Measurements from ENCODE around the gene ULK2.

ULK2 gene

DNA sequence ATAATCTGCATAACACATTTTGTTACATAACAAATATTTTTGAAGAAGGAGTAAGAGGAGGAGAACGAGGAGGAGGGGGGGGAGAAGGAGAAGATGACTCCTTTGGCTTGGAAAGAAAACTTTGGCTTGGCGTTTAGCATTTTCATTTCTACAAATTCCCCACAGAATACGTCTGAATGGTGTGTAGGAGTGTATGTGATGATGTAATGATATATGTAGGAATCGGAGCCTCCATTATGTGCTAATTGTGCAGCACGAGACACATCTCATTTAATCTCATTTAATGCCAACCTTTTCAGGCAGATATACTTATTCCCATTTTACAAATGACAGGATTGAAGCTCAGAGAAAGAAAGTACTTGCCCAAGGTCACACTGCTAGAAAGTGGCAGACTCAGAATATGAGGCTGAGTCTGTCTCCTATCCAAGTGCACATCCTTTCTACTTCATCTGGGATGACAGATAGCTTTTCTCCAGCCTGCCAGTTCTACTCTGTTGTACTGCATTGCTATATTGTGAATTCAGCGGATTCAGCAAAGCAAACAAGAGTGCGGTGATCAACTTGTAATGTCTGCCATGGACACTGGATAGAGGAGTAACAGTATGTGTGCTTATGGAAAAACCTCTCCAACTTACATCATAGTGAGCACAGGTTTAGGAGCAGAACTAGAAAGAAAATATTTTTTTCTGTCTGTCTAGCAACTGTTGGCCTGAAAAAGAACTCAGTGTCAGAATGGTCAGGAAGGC, 140.9 kb downstream of the ULK2 start:
- no peak for DNase-seq (ENCODE audit: low spot score)

DNA sequence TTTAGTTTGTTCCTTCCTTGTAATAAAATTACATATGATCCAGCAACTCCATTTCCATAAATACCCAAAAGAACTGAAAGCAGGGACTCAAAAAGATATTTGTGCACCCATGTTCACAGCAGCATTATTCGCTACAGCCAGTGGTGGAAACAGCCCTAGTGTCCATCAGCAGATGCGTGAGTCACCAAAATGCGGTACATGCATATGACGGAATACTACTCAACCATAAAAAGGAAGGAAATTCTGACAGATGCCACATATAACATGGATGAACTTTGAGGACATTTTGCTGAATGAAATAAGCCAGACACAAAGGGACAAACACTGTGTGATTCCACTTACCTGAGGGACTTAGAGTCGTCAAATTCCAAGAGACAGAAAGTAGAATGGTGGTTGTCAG, 142.2 kb downstream of the ULK2 start:
- no peak for DNase-seq (ENCODE audit: low spot score)

- DNase-seq (ENCODE audit: low spot score) = no peak
These were observed 143.0 kb downstream of the ULK2 start for GRCh38 chr17:19724501-19725420.

DNA sequence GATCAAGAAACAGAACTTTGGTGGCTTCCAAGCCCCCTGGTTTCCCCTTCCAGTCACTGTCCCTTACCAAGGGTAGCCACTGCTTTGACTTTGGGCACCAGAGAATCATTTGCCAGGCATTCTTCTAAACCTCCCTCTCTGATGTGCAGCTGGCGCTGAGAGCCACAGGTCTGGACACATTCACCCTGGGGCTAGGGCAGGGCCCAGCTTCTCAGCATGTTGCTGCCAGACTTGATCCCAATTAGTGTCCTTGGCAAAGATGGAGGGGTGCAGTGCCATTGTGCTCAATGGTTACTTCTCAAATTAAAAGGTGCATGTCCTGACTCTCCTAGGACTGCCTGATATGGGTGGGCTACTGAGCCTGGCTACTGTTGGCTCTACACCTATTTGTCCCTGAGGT, 143.8 kb downstream of the ULK2 start:
- DNase-seq (ENCODE audit: low spot score) = no peak

All from GM03348 (cell line).